Measurements from ENCODE around the gene IMPACT. TPM values are rescaled to one million over a fixed set of nuclear protein-coding genes. Genes with fewer than 3 reads are reported as not detected.
A peak's percentile ranks its signal among the peaks of the same experiment; 100 is the strongest.

Gene IMPACT
- total RNA-seq: 1 to 10 TPM; 9.5 to 9.7 (median 9.5) TPM

- peaks cover 19% of the 10 kb centered on the region for H3K27me3 Mint-ChIP-seq (ENCODE audit: low read depth)
- peaks cover 21% of the 10 kb centered on the region for H3K4me1 Mint-ChIP-seq (ENCODE audit: low read depth)
- peak; percentile 77 for DNase-seq
- H3K4me3 Mint-ChIP-seq: peak within 1 kb of the TSS; percentile 86
- peak; percentile 93 to 95 for ATAC-seq
- peaks cover 5% of the 10 kb centered on the region for H3K9me3 Mint-ChIP-seq
- H3K36me3 Mint-ChIP-seq (ENCODE audit: insufficient read depth): peaks cover 14% of the 10 kb centered on the region
These were observed at the start of gene IMPACT for GRCh38 chr18:24426398-24427294. IMPACT (plus strand) TSS chr18:24426670; CDS start chr18:24426757, 87 bp downstream.

GRCh38 chr18:24378598-24378997, 47.9 kb upstream of the IMPACT start:
- H3K9me3 Mint-ChIP-seq: no peaks in the 10 kb centered on the region
- H3K4me3 Mint-ChIP-seq: no peak overlapping the region
- H3K36me3 Mint-ChIP-seq (ENCODE audit: insufficient read depth): peaks cover 2% of the 10 kb centered on the region
- ATAC-seq (no peak), DNase-seq (no peak)
- H3K4me1 Mint-ChIP-seq (ENCODE audit: low read depth): no peaks in the 10 kb centered on the region
- no peaks in the 10 kb centered on the region for H3K27me3 Mint-ChIP-seq (ENCODE audit: low read depth)

GRCh38 chr18:24380163-24380747, 46.2 kb upstream of the IMPACT start:
- H3K4me3 Mint-ChIP-seq: no peak overlapping the region
- peaks cover 6% of the 10 kb centered on the region for H3K36me3 Mint-ChIP-seq (ENCODE audit: insufficient read depth)
- H3K9me3 Mint-ChIP-seq: no peaks in the 10 kb centered on the region
- ATAC-seq: no peak
- DNase-seq: no peak
- no peaks in the 10 kb centered on the region for H3K27me3 Mint-ChIP-seq (ENCODE audit: low read depth)
- H3K4me1 Mint-ChIP-seq (ENCODE audit: low read depth): no peaks in the 10 kb centered on the region

GRCh38 chr18:24381126-24381525, 45.3 kb upstream of the IMPACT start:
- H3K4me1 Mint-ChIP-seq (ENCODE audit: low read depth): no peaks in the 10 kb centered on the region
- DNase-seq: no peak
- no peaks in the 10 kb centered on the region for H3K27me3 Mint-ChIP-seq (ENCODE audit: low read depth)
- H3K36me3 Mint-ChIP-seq (ENCODE audit: insufficient read depth): peaks cover 3% of the 10 kb centered on the region
- no peaks in the 10 kb centered on the region for H3K9me3 Mint-ChIP-seq
- no peak for ATAC-seq
- H3K4me3 Mint-ChIP-seq: no peak overlapping the region

- no peaks in the 10 kb centered on the region for H3K9me3 Mint-ChIP-seq
These were observed 39.8 kb upstream of the IMPACT start for GRCh38 chr18:24386681-24387080.

GRCh38 chr18:24388957-24389356, 37.5 kb upstream of the IMPACT start:
- peaks cover 1% of the 10 kb centered on the region for H3K36me3 Mint-ChIP-seq (ENCODE audit: insufficient read depth)
- H3K4me1 Mint-ChIP-seq (ENCODE audit: low read depth): no peaks in the 10 kb centered on the region
- no peak overlapping the region for H3K4me3 Mint-ChIP-seq
- ATAC-seq (no peak), DNase-seq (no peak)
- no peaks in the 10 kb centered on the region for H3K9me3 Mint-ChIP-seq
- peaks cover 2% of the 10 kb centered on the region for H3K27me3 Mint-ChIP-seq (ENCODE audit: low read depth)

More at GRCh38 chr18:24386681-24387080, 39.8 kb upstream of the IMPACT start:
- Mint-ChIP-seq H3K36me3 (ENCODE audit: insufficient read depth) (peaks cover 3% of the 10 kb centered on the region), H3K4me1 (ENCODE audit: low read depth) (no peaks in the 10 kb centered on the region), H3K4me3 (no peak overlapping the region), H3K27me3 (ENCODE audit: low read depth) (peaks cover 2% of the 10 kb centered on the region)
- DNase-seq: no peak
- ATAC-seq: no peak

- no peaks in the 10 kb centered on the region for H3K36me3 Mint-ChIP-seq (ENCODE audit: insufficient read depth)
- DNase-seq: no peak
- H3K4me1 Mint-ChIP-seq (ENCODE audit: low read depth): peaks cover 24% of the 10 kb centered on the region
- no peak for ATAC-seq
- no peak overlapping the region for H3K4me3 Mint-ChIP-seq
- H3K27me3 Mint-ChIP-seq (ENCODE audit: low read depth): peaks cover 11% of the 10 kb centered on the region
- H3K9me3 Mint-ChIP-seq: no peaks in the 10 kb centered on the region
These were observed 31.2 kb upstream of the IMPACT start for GRCh38 chr18:24395049-24395795.

- ATAC-seq (peak in 1 of 2 donors; percentile 22), DNase-seq (no peak)
- H3K27me3 Mint-ChIP-seq (ENCODE audit: low read depth): peaks cover 9% of the 10 kb centered on the region
- peaks cover 34% of the 10 kb centered on the region for H3K4me1 Mint-ChIP-seq (ENCODE audit: low read depth)
- H3K9me3 Mint-ChIP-seq: no peaks in the 10 kb centered on the region
- H3K36me3 Mint-ChIP-seq (ENCODE audit: insufficient read depth): no peaks in the 10 kb centered on the region
- no peak overlapping the region for H3K4me3 Mint-ChIP-seq
These were observed 30.3 kb upstream of the IMPACT start for GRCh38 chr18:24396082-24396633.

GRCh38 chr18:24397131-24397693, 29.3 kb upstream of the IMPACT start:
- no peak for DNase-seq
- H3K4me3 Mint-ChIP-seq: peak overlapping the region; percentile 80
- peak; percentile 38 to 51 for ATAC-seq
- H3K27me3 Mint-ChIP-seq (ENCODE audit: low read depth): peaks cover 12% of the 10 kb centered on the region
- peaks cover 34% of the 10 kb centered on the region for H3K4me1 Mint-ChIP-seq (ENCODE audit: low read depth)
- H3K36me3 Mint-ChIP-seq (ENCODE audit: insufficient read depth): no peaks in the 10 kb centered on the region
- H3K9me3 Mint-ChIP-seq: no peaks in the 10 kb centered on the region

- H3K27me3 Mint-ChIP-seq (ENCODE audit: low read depth): peaks cover 18% of the 10 kb centered on the region
- ATAC-seq (peak; percentile 84 to 89), DNase-seq (peak; percentile 77)
- peaks cover 34% of the 10 kb centered on the region for H3K4me1 Mint-ChIP-seq (ENCODE audit: low read depth)
- H3K9me3 Mint-ChIP-seq: no peaks in the 10 kb centered on the region
- H3K4me3 Mint-ChIP-seq: peak within 1 kb of the TSS; percentile 84
- H3K36me3 Mint-ChIP-seq (ENCODE audit: insufficient read depth): no peaks in the 10 kb centered on the region
These were observed 28.6 kb upstream of the IMPACT start, which contains the start of gene OSBPL1A for GRCh38 chr18:24397694-24398368. OSBPL1A (minus strand) TSS chr18:24397824; CDS start chr18:24377533, 20,291 bp downstream.

- Mint-ChIP-seq H3K4me3 (peak overlapping the region; percentile 84), H3K4me1 (ENCODE audit: low read depth) (peaks cover 34% of the 10 kb centered on the region), H3K9me3 (no peaks in the 10 kb centered on the region), H3K27me3 (ENCODE audit: low read depth) (peaks cover 24% of the 10 kb centered on the region), H3K36me3 (ENCODE audit: insufficient read depth) (no peaks in the 10 kb centered on the region)
- ATAC-seq (no peak), DNase-seq (no peak)
These were observed 27.9 kb upstream of the IMPACT start for GRCh38 chr18:24398540-24398939.

GRCh38 chr18:24400587-24400986, 25.9 kb upstream of the IMPACT start:
- H3K27me3 Mint-ChIP-seq (ENCODE audit: low read depth): peaks cover 28% of the 10 kb centered on the region
- H3K4me3 Mint-ChIP-seq: no peak overlapping the region
- ATAC-seq (no peak), DNase-seq (no peak)
- peaks cover 26% of the 10 kb centered on the region for H3K4me1 Mint-ChIP-seq (ENCODE audit: low read depth)
- H3K9me3 Mint-ChIP-seq: no peaks in the 10 kb centered on the region
- no peaks in the 10 kb centered on the region for H3K36me3 Mint-ChIP-seq (ENCODE audit: insufficient read depth)

GRCh38 chr18:24402209-24402785, 24.2 kb upstream of the IMPACT start:
- no peaks in the 10 kb centered on the region for H3K36me3 Mint-ChIP-seq (ENCODE audit: insufficient read depth)
- no peaks in the 10 kb centered on the region for H3K9me3 Mint-ChIP-seq
- ATAC-seq (no peak), DNase-seq (no peak)
- no peak overlapping the region for H3K4me3 Mint-ChIP-seq
- H3K27me3 Mint-ChIP-seq (ENCODE audit: low read depth): peaks cover 35% of the 10 kb centered on the region
- H3K4me1 Mint-ChIP-seq (ENCODE audit: low read depth): peaks cover 19% of the 10 kb centered on the region

All from activated T-cell treated with anti-CD3 and anti-CD28 coated beads, Interleukin-2, amount 50 U/mL, for 4 hours (primary cell).